GM21737 (cell line): ENCODE results near the gene BET1.

Experiments
- ATAC-seq: cut with Tn5 transposase; IDR thresholded peaks from one replicate; pipeline ENCODE4 v1.9.1; 2021; ENCODE audit warnings: mild to moderate bottlenecking, moderate library complexity; ENCODE audit not compliant: unreplicated experiment

The BET1 gene

DNA sequence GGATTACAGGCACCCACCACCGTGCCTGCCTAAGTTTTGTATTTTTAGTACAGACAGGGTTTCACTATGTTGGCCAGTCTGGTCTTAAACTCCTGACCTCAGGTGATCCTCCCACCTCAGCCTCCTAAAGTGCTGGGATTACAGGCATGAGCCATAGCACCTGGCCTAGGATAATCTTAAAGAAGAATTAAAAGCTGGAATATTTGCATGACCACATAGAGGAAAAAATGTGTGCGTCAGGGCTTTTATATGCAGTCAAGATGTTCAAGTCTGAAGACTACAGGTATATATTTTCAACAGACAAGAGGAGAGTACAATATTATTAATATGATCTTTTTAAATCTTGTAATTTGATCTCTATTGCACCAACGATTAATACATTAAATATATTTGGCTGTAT is 43.2 kb downstream of the BET1 start:
- ATAC-seq: no peak

DNA sequence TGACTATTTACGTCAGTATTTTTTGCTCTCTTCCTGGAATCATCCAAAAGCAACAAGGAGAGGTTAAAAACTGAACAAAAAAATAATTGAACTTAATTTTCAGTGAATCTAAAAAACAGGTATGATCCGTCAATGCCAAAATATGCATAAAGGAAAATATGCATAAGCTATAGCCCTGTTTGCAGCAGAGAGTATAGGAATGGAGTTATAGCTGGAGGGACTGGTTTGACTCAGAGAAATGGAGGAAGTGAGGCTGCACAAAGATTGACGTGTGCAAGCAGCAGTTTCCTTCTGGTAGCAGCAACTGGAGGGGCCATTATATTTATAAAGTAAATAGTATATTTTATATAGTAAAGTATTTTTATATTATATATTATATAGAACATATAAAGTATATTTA is 45.5 kb downstream of the BET1 start:
- ATAC-seq: no peak

DNA sequence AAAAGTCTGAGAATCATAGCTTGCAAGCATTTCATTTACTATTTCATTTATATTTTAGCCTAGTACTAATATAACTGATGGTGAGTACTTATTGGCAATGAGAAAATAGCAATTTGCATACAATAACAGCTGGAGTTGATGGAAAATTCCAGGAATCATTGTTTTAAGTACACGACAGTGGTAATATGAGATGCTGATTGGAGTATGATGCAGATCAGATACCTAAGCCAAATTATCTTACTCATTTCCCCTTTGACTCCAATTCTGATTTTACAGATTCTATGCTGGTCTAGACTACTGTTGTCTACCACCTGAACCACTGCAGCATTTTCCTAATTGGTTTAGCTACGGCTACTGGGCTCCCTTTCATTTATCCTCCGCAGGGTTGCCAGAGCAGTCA is 45.9 kb downstream of the BET1 start:
- ATAC-seq: no peak

DNA sequence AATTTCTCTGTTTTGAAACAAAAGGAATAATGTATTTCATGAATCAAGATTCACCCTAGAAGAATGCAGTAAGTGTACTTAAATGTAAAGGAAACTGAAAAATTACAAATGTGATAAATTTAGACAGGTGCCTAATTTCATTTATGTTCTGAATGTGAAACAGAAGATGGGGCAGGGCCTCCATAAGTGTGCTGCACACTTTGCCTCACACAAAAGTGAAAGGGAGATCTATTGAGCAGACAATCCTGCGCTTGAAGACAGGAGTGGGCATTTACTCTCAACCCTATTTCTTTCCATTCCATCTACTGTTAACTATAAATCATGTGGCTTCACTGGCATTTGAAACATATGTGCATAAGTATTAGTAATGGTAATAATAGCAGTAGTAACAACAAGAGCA is 46.4 kb downstream of the BET1 start:
- no peak for ATAC-seq

DNA sequence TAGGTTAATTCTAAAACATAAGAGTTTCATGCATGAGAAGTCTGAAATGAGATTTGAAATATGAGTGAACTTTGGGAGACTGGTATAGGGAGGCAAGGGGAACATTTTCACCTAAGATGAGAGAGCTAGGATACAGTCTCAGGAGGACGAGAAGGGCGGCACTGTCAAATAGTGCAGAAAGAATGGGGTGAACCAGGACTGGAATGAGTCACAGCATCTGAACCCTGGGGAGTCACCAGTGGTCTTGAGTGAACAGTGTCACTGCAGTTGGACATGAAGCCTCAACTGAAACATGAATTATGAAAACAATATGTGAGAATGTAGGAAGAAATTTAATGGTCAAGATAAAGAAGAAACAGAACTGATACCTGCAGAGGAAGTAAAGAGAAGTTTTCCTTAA is 48.9 kb downstream of the BET1 start:
- no peak for ATAC-seq

DNA sequence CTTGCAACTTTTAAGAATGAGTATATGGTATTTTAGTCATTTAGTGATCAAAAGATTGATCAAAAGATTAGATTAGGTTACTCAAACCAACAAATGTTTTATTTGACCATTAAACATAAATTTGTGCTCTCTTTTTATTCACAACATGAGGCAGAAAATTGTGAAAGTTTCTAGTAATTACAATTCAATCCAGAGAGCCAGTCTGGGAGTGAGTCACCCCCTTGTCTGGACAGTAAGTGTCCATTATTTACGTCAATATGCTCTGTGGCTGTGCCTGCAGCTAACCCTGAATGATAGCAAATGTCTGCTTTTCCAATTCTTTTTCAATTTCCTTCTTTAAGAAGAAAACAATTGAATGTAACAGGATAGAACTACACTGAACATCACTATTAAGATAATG is 54.7 kb downstream of the BET1 start:
- no peak for ATAC-seq

DNA sequence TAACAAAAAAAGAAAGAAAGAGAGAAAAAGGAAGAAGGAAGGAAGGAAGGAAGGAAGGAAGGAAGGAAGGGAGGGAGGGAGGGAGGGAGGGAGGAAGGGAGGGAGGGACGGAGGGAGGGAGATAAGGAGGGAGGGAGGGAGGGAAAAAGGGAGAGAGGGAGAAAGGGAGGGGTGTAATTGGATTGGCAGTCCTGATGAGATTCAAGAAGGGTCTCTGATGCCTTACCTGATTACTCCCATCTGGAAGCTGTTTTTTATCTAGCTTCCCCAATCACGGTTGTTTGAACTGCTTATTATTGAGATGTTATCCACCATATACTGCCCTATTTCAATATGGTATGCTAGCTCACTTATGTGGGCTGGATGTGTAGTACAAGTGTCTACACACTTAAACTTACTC is 55.3 kb downstream of the BET1 start:
- no peak for ATAC-seq

DNA sequence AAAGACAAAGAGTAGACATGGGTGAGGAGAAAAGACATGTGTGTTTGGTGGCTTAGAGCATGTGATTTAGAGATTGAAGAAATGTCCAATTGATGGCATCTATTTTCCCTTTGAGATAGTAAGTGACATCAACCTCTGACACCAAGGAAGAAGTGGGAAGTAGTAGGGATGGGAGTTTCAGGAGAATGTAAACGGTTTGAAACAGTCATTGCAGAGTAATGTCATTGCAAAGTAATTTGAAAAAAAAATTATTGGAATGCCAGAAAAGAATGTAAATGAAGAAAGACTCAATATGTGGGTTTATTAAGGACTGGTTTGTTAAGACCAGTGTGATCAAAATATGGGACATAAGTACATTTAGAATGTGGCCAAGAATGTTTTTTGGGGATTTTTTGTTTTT is 56.0 kb downstream of the BET1 start:
- no peak for ATAC-seq

DNA sequence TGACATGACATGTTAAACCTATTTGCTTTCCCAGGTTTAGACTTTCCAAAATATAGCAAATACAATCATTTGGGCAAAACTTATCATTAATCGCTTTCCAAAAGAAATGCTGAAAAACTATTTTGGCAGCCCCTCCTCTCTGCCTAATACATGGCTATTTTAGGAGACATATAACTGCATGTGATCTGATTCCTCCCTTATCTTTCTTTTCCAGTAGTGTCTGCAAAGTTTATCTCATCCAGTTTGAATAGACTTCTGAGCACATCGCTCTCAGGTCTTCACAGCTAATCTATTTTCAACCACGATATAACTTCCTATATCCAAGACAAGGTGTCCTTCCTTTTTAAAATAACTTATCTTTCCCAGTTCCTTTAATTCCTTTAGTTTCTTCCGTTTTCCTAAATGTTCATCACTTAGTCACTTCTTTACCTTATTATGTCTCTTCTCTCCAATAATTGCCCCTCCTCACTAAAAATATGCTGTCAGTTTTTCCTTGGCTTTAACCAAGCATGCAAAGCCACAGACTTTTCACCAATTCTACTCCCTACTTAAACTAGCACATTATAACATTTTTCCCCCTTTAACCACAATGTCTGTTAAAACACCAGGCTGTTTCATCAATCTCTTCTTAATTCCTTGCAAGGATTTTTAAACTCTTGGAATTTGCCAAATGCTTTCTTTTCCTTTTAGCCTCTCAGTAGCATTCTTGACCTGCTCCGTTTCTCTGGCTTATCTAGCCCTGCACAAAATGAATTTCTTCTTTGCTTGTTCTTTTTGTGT is 58.2 kb downstream of the BET1 start:
- ATAC-seq: no peak

DNA sequence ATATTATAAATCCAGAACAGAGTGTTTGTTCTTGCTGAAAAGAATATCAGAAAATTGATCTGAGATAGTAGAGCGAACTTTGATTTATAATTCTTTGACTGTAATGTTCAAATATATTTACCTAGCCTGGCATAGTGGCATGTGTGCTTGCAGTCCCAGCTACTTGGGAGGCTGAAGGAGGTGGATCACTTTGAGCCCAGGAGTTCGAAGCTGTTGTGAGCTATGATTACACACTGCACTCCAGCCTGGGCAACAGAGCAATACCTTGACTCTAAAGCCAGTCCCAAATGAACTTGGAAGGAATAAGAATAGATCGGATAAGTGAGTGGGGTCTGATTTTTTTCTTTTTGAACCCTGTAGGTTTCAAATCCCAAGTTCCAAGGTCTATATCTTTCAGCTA is 59.1 kb downstream of the BET1 start:
- no peak for ATAC-seq

DNA sequence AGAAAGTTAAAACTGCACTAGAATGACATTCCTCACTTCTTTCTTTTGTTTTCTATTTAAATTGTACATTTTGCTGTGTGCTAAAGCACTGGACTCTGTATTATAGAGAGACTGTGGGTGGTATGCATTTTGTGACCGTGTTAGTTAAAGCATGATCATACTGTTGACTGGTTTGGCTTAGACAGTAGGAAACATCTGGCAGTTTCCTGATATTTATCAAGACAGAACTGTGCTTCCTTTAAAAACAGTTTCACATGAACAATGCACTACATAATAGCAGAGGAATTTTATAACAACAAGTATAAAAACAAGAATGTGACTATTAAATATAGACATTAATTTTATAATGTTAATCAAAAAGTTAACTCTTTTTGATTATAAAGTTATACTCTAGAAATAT is 59.5 kb downstream of the BET1 start:
- ATAC-seq: no peak

DNA sequence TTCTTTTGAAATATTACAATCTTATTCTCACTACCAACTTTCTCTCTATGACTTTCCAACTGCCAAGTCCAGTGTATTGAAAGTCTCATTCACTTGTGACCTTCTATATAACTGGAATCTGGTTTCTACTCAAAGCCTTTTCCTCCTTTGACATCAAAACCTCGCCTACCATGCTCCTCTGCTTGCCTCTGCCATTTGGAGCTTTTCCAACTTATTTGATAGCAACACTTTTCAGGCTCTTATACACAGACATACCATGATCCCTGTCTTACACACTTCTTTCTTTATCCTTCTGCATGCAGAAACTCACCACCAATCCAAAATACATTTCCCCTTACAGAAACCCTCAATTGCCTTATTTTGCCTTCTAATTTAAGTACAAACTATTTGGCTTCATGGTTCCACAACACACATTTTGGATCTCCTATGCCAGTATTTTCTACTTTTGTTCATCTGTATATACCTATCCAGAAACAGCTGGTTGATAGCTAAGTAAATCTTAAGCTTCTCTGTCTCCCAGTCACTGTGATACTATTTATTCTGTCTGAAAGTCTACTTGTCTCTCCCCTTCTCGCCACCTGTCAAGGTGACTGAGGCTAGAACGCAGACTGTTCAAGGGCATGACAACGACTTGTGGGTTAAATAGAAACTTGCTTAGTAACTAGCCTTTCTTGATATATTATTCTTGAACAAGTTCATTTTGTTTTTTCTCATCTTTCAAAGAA is 60.2 kb downstream of the BET1 start:
- no peak for ATAC-seq
